ENCODE results near the gene SULT1C2.

DNA sequence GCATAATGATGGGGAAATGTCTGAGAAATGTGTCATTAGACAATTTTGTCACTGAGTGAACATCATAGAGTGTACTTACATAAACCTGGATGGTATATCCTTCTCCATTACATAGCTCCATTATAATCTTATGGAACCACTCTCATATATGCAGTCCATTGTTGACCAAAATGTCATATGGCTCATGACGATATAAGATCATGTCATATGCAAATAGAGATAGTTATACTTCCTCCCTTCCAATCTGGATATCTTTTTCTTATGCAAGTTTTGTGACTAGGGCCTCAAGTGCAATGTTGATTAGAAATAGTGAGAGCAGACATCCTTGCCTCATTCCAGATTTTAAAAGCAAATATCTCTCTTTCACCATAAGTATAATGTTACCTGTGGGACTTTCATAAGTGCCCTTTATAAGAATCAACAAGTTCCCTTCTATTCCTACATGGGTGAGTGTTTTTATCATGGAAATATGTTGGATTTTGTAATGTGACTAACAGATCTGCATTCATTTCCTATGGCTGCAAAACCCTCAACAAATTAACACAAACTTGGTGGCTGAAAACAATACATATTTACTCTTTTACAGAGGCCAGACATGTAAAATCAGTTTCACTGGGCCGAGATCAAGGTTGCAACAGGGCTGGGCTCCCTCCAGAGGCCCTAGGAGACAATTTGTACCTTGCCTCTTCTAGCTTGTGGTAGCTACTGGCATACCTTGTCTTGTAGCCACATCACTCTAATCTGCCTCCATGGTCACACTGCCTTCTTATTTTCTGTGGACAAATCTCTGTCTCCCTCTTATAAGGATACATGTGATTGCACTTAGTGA, 67.4 kb downstream of the SULT1C2 start:
- no peak for TF ChIP-seq POLR2AphosphoS5 (IDR thresholded peaks at IDR 0.05; ENCODE audit: insufficient read depth in 1 of 2, low read depth in 1 of 2)
- TF ChIP-seq, protein P1, sequence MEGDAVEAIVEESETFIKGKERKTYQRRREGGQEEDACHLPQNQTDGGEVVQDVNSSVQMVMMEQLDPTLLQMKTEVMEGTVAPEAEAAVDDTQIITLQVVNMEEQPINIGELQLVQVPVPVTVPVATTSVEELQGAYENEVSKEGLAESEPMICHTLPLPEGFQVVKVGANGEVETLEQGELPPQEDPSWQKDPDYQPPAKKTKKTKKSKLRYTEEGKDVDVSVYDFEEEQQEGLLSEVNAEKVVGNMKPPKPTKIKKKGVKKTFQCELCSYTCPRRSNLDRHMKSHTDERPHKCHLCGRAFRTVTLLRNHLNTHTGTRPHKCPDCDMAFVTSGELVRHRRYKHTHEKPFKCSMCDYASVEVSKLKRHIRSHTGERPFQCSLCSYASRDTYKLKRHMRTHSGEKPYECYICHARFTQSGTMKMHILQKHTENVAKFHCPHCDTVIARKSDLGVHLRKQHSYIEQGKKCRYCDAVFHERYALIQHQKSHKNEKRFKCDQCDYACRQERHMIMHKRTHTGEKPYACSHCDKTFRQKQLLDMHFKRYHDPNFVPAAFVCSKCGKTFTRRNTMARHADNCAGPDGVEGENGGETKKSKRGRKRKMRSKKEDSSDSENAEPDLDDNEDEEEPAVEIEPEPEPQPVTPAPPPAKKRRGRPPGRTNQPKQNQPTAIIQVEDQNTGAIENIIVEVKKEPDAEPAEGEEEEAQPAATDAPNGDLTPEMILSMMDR (IDR thresholded peaks at IDR 0.05), result no peak
